CD4-positive, alpha-beta T cell (primary cell): ENCODE data around the gene ITGAD. TPM values are rescaled to one million over a fixed set of nuclear protein-coding genes. Genes with fewer than 3 reads are reported as not detected.

ENCODE experiments used
- ATAC-seq: fragments of 200-7000 bp; cut with Tn5 transposase; one replicate; pipeline ENCODE4 v1.10.0; 2022; ENCODE audit warnings: mild to moderate bottlenecking; ENCODE audit not compliant: poor library complexity
- CTCF ChIA-PET: fragments of 350-600 bp; sonication (Branson Sonifier 250); formaldehyde crosslinking; loops from one replicate; lab custom pipeline; 2021; ENCODE audit warnings: antibody characterized with exemption, inconsistent platforms; lab: Charles Lee
- POLR2A ChIA-PET: fragments of 350-600 bp; sonication (Branson Sonifier 250); formaldehyde crosslinking; loops from one replicate; lab custom pipeline; 2021; ENCODE audit warnings: antibody characterized with exemption, inconsistent platforms; lab: Charles Lee
- DNase-seq, 14 experiments: peaks; one replicate each; pipeline ENCODE4 v3.0.0-alpha.2; 2013 to 2020; ENCODE audit warnings: mixed read lengths in 2 of 14
- H3K27ac ChIP-seq, 2 donors: one replicate each; pipeline versions ENCODE4 v1.5.1 to v1.7.0; 2013; ENCODE audit warnings: low read length in 2 of 2, low read depth in 1 of 2, mild to moderate bottlenecking in 1 of 2
- H3K27me3 ChIP-seq, 2 experiments: 1 replicate in 1 of 2; 2 replicates in 1 of 2; pipeline versions ENCODE4 v1.6.1 to v1.7.0; 2013; ENCODE audit warnings: low read length in 2 of 2, control low read depth in 1 of 2, mild to moderate bottlenecking in 1 of 2, moderate library complexity in 1 of 2; ENCODE audit not compliant: insufficient read depth in 2 of 2, control insufficient read depth in 1 of 2
- H3K36me3 ChIP-seq: one replicate; pipeline ENCODE4 v1.6.1; 2013; ENCODE audit warnings: low read length, control low read depth; ENCODE audit not compliant: insufficient read depth
- H3K4me1 ChIP-seq: one replicate; pipeline ENCODE4 v1.6.1; 2013; ENCODE audit warnings: low read length, control low read depth; ENCODE audit not compliant: insufficient read depth
- H3K4me3 ChIP-seq: one replicate; pipeline ENCODE4 v1.5.1; 2013; ENCODE audit warnings: mild to moderate bottlenecking, low read length, moderate library complexity
- H3K9me3 ChIP-seq, 2 experiments: 1 replicate in 1 of 2; 2 replicates in 1 of 2; pipeline versions ENCODE4 v1.6.1 to v1.7.0; 2013; ENCODE audit warnings: low read length in 2 of 2, mild to moderate bottlenecking in 2 of 2, control low read depth in 1 of 2, moderate library complexity in 1 of 2; ENCODE audit not compliant: control insufficient read depth in 1 of 2, insufficient read depth in 1 of 2
- H3K27ac Mint-ChIP-seq: one replicate; pipeline ENCODE4 v1.8.0; 2020; ENCODE audit warnings: mixed read lengths
- H3K27me3 Mint-ChIP-seq: one replicate; pipeline ENCODE4 v1.8.0; 2021; ENCODE audit warnings: mixed read lengths
- H3K36me3 Mint-ChIP-seq: one replicate; pipeline ENCODE4 v1.8.0; 2021; ENCODE audit warnings: low read depth, mixed read lengths
- H3K4me1 Mint-ChIP-seq: one replicate; pipeline ENCODE4 v1.8.0; 2021; ENCODE audit warnings: low read depth, mixed read lengths
- H3K4me3 Mint-ChIP-seq: one replicate; pipeline ENCODE4 v1.8.0; 2020; ENCODE audit warnings: mild to moderate bottlenecking, mixed read lengths
- H3K9me3 Mint-ChIP-seq: one replicate; pipeline ENCODE4 v1.8.0; 2020; ENCODE audit warnings: mixed read lengths
- intact Hi-C, 2 experiments: fragments of 100-400 bp; cut with DNase I in 1 of 2; cut with micrococcal nuclease in 1 of 2; formaldehyde crosslinking; loops; one replicate each; pipeline versions ENCODE4 v1.15.1 to v1.9.0; 2023 to 2025; cut with DNase I, micrococcal nuclease
- total RNA-seq, 174 experiments: library from RNA in 2 of 174; stranded (reverse) in 2 of 174; gene quantifications; one replicate each; pipeline ENCODE4 v1.2.3 and lab custom pipeline; 2021 to 2026
- TF ChIP-seq, protein P1 (sequence below): fragments of 200-600 bp; IDR thresholded peaks from one replicate; pipeline ENCODE4 v1.8.0; 2022; ENCODE audit warnings: antibody characterized with exemption, mild to moderate bottlenecking

Gene ITGAD
- total RNA-seq, 2 experiments from 2014 or later: not detected

DNA sequence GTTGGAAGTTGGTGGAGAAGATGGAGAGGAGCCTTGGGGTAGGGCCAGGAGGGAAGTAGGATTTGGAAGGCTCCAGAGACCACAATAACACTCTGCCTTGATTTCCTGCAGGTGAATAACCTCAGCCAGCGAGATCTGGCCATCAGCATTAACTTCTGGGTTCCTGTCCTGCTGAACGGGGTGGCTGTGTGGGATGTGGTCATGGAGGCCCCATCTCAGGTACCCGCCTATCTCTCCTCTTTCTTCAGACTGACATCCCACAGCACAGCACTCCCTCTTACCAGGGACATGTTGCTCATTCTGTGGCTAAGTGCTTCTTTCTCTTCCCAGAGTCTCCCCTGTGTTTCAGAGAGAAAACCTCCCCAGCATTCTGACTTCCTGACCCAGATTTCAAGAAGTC is 30.1 kb downstream of the ITGAD start:
- Histone ChIP-seq H3K4me1 (peaks cover 18% of the 10 kb centered on the region), H3K27ac (no peak overlapping the region), H3K27me3 (no peaks in the 10 kb centered on the region), H3K9me3 (peaks cover 0 to 9% of the 10 kb centered on the region in 2 experiments), H3K4me3 (no peak overlapping the region), H3K36me3 (no peaks in the 10 kb centered on the region)
- no peaks in the 10 kb centered on the region for H3K36me3 Mint-ChIP-seq
- H3K27ac Mint-ChIP-seq: no peak overlapping the region
- TF ChIP-seq, protein P1, sequence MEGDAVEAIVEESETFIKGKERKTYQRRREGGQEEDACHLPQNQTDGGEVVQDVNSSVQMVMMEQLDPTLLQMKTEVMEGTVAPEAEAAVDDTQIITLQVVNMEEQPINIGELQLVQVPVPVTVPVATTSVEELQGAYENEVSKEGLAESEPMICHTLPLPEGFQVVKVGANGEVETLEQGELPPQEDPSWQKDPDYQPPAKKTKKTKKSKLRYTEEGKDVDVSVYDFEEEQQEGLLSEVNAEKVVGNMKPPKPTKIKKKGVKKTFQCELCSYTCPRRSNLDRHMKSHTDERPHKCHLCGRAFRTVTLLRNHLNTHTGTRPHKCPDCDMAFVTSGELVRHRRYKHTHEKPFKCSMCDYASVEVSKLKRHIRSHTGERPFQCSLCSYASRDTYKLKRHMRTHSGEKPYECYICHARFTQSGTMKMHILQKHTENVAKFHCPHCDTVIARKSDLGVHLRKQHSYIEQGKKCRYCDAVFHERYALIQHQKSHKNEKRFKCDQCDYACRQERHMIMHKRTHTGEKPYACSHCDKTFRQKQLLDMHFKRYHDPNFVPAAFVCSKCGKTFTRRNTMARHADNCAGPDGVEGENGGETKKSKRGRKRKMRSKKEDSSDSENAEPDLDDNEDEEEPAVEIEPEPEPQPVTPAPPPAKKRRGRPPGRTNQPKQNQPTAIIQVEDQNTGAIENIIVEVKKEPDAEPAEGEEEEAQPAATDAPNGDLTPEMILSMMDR: no peak
- DNase-seq (no peak), ATAC-seq (no peak)
- H3K4me1 Mint-ChIP-seq: no peaks in the 10 kb centered on the region
- intact Hi-C loops: no loop called here
- H3K4me3 Mint-ChIP-seq: no peak overlapping the region
- H3K27me3 Mint-ChIP-seq: peaks cover 15% of the 10 kb centered on the region
- no peaks in the 10 kb centered on the region for H3K9me3 Mint-ChIP-seq
- POLR2A ChIA-PET: no interaction called here
- CTCF ChIA-PET: no interaction called here

DNA sequence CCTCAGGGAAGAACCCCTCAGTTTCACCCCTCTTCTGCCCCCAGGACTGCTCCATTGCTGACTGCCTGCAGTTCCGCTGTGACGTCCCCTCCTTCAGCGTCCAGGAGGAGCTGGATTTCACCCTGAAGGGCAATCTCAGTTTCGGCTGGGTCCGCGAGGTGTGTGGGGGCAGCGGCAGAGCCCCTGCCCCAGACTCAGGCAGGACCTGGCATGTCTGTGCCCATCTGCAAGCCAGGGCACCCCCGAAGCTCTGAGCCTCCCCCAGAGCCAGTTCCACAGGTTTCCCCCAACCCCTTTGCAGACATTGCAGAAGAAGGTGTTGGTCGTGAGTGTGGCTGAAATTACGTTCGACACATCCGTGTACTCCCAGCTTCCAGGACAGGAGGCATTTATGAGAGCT is 30.7 kb downstream of the ITGAD start:
- ChIA-PET POLR2A (no interaction called here), CTCF (no interaction called here)
- no peak overlapping the region for H3K4me3 Mint-ChIP-seq
- ATAC-seq (no peak), DNase-seq (no peak)
- Histone ChIP-seq H3K9me3 (peaks cover 0 to 8% of the 10 kb centered on the region in 2 experiments), H3K4me3 (no peak overlapping the region), H3K27ac (no peak overlapping the region), H3K36me3 (no peaks in the 10 kb centered on the region), H3K4me1 (peaks cover 19% of the 10 kb centered on the region), H3K27me3 (no peaks in the 10 kb centered on the region)
- TF ChIP-seq, protein P1: no peak
- H3K4me1 Mint-ChIP-seq: no peaks in the 10 kb centered on the region
- intact Hi-C loops: no loop called here
- H3K36me3 Mint-ChIP-seq: no peaks in the 10 kb centered on the region
- H3K9me3 Mint-ChIP-seq: no peaks in the 10 kb centered on the region
- H3K27me3 Mint-ChIP-seq: peaks cover 14% of the 10 kb centered on the region
- H3K27ac Mint-ChIP-seq: no peak overlapping the region

DNA sequence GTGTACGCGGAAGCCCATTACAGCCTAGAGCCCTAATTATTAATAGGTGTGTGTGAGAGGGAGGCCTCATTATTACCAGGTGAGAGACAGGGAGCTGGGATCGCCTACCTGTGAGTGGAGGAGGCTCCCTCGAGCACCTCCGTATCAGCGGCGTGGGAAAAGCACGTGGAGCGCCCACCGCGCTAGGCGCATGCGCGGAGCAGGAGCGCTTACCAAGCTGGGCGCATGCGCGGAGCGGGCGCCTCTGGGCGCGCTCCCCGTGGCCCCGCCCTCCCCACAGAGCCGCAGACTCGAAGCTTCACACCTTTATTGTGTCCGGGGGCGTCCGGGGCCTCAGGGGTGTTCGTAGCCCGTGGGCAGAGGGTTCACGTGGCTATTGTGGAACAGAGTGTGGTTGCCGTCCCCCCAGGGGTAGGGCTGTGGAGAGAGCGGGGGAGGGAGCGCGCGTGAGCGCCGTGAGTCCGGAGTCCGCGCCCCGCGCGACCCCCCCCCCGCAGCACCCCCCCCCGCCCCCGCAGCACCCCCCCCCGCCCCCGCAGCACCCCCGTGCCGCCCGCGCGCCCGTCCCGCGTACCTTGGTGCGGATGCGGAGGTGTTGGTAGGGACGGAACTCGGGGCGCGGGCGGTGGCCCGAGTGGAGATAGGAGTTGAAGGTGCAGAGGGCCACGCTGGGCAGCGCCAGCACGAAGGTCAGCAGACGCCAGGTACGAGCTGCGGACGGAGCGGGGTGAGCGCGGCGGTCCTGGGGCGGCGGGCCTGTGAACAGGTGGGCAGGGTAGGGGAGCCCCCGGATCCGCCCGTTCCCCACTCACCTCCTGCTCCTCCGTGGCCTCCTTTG is 34.5 kb downstream of the ITGAD start:
- Mint-ChIP-seq H3K27ac (no peak overlapping the region), H3K9me3 (no peaks in the 10 kb centered on the region), H3K4me3 (no peak overlapping the region), H3K4me1 (no peaks in the 10 kb centered on the region), H3K27me3 (peaks cover 4% of the 10 kb centered on the region), H3K36me3 (no peaks in the 10 kb centered on the region)
- Histone ChIP-seq H3K27ac (no peak overlapping the region), H3K9me3 (peaks cover 0 to 8% of the 10 kb centered on the region in 2 experiments), H3K4me3 (peak overlapping the region; percentile 20), H3K36me3 (no peaks in the 10 kb centered on the region), H3K4me1 (peaks cover 12% of the 10 kb centered on the region), H3K27me3 (no peaks in the 10 kb centered on the region)
- TF ChIP-seq, protein P1: no peak
- DNase-seq: peak; percentile 26 to 91 (median 60)
- POLR2A ChIA-PET: no interaction called here
- CTCF ChIA-PET: no interaction called here
- intact Hi-C loops: no loop called here
- ATAC-seq: peak; percentile 75
